ENCODE measurements around the gene ZNF678.
"Not testable (repeated sequence)": the region's sequence is repeated elsewhere in the genome, so short reads cannot be mapped to it uniquely, and the experiment has no call there.

The ZNF678 gene

DNA sequence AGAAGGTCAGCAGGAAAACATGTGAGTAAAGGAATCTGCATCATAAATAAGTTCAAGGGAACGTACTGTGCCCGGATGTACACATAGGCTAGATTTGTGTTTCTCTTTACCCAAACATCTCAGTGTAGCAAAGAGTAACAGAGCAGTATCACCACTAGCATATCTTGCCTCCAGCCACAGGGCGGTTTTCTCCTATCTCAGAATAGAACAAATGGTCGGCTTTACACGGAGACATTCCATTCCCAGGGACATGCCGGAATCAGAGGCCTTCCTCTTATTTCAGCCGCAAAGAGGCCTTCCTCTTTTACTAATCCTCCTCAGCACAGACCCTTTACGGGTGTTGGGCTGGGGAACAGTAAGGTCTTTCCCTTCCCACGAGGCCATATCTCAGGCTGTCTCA is 42.9 kb downstream of the ZNF678 start:
- DNase-seq, result not testable (repeated sequence)

DNA sequence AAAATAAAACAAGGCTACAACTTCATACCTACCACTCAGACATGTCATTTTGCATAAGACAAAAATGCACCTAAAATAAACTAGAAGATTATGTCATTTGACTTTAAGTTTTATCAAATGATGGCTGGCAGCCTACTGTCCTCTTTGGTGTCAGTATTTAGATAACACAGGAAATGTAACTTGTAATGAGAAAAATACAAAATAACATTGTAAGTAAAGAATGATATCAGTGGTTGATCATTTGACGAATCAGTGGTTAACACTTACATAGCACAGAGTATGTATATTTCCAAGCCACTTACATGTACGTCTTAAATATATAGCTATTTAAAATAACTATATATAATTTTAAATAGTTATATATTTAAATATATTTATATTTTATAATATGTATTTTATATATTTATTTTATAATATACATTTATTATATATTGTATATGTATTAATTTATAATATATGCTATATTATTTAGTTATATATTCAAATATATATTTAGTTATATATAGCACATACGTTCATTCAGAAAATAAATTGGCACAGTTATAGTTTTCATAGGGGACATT is 44.1 kb downstream of the ZNF678 start:
- no peak for DNase-seq

DNA sequence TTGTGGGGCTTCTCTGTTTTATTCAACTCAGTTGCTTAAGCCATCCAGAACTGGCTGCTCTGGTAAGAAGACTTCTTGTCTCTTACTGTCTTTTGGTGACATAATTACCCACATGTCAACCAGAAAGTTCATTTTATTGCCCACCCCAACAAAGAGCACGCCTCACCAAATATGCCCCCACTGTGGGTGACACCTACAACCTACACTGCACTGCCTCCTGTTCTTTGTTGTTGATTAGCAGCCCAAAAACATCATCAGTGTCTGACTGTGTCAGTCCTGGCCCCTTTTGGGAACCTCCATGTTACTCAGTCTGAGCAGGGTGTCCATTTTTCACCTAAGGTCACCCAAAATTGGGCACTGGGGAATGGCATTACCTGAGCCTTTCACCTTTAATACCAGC is 49.3 kb downstream of the ZNF678 start:
- DNase-seq, result no peak

DNA sequence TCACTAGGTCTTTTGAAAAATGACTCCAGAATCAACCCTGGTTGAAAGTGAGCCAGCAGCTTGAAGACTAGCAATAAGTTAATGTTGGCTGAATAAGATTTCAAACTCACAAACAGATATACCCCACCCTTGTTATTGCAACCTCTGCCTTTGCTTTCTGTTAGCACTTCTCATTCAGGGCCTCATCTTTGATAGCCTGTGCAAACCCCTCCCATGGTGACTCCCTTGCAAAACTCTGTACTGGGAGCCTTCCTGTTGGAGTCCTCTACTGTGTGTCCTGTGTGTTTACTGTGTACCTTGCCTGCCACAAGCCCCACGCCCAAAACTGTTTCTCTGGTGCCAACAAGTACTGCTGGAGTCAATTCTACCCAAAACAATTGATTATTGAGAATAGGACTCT is 50.2 kb downstream of the ZNF678 start:
- no peak for DNase-seq

DNA sequence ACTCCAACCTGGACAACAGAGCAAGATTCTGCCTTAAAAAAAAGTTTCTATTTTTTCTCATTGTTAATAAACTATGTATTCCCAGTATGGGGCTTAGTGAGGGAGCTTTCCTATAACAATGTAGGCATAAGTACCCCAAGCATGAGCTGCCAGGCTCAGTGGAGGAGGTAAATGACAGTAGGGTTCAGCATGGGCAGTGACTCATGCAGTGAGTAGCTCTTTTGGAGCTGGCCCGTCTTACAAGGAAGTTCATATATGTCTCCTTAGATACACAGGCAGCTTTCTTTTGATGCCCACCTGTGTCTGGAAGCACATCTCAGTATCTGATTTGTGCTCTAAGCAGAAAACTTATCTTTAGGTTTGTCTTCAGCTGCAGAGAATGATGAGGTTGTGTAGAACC is 57.9 kb downstream of the ZNF678 start:
- DNase-seq, result no peak

DNA sequence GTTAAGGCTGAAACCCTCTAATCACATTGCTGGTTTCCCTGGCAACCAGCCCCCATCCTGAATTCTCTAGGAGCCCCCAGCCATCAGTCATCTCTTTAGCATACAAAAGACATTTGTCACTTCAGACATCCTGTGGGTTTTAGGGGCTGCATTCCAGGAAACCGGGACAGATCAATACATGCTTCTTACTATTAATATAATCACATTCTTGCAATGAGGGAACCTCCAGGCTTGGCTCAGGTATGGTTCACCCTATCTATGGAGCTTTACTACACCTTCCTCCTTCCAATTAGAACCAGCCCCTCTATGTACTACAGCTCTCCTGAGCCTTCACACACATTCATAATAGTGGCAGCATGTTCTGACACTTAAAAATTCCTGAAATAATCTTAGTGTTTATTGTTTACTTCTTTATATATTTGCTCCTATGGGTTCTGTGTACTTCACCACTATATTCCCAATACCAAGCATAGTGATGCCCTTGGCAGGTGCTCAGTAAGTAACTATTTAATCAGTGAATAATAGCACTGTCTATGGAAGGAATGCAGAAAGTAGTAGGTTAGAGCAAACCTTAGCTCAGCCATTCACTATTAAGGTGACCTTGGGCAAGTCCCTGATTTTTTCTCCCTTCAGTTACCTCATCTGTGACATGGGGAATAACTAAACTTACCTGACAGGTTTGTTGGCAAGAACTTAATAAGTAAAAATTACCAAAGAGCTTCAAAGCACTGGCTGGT is 59.6 kb downstream of the ZNF678 start:
- no peak for DNase-seq

DNA sequence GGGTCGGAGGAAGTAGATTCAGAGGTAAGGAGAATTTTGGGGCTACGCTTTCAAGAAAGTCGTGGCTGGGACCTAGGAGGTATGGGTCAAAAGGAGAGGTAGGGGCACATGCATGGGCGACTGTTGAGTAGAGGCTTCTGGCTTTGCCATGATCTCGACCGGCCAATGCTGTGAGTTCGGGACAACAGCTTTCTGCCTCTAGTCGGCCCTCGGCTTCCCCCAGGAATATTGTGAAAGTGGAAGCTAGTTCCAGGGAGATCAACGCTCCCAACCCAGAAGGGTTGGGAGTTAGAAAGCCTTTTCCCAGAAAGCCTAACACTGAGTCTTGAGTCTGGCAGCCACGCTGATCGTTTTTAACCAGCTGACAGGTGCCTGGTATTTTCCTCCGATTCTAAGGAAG is 69.0 kb downstream of the ZNF678 start:
- DNase-seq, result no peak

DNA sequence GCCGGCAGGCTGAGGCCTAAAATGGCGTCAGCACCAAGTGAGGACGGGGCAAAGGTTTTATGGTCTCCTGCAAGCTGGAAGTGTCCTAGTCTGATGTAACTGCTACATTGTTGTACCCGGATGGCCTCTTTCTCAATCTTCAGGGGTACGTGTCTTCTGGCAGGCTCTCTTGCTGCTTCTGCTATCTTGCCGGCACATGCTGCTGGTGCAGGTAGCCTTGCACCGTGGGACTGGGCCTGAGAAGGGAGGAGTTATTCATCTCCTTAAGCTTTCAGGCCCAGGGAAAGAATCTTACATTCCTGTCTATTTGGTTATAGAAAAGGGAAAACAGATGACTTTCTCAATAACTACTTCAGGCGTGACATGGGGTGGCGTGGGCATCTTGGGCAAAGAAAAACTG is 72.2 kb downstream of the ZNF678 start:
- DNase-seq, result no peak

DNA sequence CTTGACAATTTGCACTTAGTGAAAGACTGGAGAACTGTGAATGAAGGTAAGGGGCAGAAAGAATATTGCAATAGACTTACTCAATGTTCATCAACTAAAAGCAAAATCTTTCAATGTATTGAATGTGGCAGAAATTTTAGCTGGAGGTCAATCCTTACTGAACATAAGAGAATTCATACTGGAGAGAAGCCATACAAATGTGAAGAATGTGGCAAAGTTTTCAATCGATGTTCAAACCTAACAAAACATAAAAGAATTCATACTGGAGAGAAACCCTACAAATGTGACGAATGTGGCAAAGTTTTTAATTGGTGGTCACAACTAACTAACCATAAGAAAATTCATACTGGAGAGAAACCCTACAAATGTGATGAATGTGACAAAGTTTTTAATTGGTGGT is 91.1 kb downstream of the ZNF678 start:
- no peak for DNase-seq

DNA sequence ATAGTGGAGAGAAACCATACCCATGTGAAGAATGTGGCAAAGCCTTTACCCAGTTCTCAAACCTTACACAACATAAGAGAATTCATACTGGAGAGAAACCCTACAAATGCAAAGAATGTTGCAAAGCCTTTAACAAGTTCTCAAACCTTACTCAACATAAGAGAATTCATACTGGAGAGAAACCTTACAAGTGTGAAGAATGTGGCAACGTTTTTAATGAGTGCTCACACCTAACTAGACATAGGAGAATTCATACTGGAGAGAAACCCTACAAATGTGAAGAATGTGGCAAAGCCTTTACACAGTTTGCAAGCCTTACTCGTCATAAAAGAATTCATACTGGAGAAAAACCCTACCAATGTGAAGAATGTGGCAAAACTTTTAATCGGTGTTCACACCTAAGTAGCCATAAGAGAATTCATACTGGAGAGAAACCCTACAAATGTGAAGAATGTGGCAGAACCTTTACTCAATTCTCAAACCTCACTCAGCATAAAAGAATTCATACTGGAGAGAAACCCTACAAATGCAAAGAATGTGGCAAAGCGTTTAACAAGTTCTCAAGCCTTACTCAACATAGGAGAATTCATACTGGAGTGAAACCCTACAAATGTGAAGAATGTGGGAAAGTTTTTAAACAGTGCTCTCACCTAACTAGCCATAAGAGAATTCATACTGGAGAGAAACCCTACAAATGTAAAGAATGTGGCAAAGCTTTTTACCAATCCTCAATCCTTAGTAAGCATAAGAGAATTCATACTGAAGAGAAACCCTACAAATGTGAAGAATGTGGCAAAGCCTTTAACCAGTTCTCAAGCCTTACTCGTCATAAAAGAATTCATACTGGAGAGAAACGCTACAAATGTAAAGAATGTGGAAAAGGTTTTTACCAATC is 91.7 kb downstream of the ZNF678 start:
- DNase-seq, result no peak

DNA sequence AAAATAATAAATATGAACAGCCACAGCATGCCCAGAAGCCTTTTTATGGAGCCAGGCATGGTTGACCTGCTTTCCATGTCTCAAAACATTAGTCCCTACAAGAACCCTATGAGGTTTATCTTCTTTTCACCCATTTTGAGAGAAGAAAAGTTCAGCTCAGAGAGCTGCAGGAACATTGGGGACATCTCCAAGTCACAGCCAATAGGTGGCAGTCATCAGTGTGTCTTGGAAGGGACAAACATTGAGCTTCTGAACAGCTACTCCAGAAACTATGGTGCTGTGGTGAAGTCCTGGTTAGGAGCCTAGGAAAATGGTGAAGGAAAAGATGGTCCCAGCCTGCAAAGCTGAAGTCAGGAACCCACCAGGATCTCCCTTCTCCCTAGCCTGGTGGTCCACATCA is 98.1 kb downstream of the ZNF678 start:
- no peak for DNase-seq

DNA sequence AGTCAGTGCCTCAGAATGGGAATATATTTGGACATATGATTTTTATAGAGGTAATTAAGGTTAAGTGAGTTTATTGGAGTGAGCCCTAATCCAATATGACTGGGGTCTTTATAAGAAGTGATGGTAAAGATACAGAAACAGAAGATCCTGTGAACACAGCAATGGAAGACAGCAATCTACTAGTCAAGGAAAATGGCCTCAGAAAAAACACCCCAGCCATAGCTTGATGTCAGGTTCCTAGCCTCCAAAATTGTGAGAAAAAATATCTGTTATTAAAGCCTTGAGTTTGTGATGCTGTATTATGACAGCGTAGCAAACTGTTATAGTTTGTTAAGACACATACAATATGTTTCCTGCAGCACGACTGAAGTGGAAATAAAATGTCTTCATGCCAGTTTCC is 99.6 kb downstream of the ZNF678 start:
- no peak for DNase-seq

DNA sequence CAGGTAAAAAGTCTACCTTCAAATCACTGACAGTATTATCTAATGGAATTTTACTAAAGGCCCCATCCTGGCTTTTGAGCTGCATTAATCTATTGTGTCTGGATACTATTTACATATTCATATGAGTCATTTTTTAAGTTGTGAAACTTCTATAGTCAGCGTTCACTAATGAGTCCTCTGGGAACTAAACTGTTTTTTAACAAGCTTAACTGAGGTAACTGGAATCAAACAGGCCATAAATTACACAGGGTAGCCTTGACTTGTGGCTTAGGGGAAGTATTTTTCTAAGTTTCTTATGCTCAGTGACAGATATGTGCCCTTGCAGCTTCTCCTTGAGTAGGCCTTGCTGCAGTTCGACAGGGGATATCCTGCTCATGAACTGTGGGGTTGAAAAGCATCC is 102.9 kb downstream of the ZNF678 start:
- no peak for DNase-seq

DNA sequence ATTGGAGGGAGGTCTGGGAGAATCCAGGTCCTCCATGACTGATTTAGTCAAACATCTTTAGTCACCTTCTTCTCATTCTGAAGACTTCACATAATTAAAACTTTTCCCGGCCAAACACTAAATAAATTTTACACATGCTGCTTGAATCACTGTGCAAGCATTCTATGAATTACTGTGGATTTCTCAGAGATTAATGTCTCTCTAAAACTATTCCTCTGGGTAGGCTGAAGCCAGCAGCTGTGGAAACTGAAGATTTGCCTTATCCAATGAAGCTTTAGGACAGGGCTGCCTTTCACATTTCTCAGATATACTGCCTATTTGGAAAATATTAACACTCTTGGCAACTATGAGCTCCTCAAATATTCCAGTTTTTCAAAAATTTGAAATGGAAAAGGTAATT is 110.1 kb downstream of the ZNF678 start:
- no peak for DNase-seq

DNA sequence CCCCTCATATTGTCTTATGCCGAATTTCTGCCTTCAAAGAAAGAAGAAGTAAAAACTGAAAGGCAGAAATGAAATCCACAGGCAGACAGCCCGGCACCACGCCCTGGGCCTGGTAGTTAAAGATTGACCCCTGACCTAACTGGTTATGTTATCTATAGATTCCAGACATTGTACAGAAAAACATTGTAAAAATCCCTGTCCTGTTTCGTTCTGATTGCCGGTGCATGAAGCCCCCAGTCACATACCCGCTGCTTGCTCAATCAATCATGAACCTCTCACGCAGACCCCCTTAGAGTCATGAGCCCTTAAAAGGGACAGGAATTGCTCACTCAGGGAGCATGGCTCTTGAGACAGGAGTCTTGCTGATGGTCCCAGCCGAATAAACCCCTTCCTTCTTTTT is 122.5 kb downstream of the ZNF678 start:
- no peak for DNase-seq

DNA sequence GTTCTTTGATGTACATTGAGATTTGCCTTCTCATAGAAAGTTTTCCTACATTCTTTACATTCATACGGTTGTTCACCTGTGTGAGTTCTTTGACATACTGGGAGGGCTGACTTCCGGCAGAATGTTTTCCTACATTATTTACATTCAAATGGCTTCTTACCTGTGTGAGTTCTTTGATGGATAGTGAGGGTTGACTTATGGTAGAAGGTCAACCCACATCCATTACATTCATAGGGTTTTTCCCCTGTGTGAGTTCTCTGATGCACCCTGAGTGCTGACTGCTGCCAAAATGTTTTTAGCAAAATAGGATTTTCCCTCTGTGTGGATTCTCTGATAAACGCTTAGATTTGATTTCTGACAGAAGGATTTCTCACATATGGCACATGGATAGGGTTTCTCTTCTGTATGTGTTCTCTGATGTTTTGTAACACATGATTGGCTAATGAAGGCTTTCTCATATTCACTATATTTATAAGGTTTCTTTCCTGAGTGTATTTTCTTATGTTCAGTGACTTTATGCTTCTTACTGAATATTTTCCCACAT is 134.0 kb downstream of the ZNF678 start:
- DNase-seq, result no peak

DNA sequence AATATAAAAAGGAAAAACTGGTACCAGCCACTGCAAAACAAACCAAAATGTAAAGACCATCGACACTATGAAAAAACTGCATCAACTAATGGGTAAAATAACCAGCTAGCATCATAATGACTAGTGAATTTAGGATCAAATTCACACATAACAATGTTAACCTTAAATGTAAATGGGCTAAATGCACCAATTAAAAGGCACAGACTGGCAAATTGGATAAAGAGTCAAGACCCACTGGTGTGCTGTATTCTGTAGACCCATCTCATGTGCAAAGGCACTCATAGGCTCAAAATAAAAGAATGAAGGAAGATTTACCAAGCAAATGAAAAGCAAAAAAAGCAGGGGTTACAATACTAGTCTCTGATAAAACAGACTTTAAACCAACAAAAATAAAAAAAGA is 138.3 kb downstream of the ZNF678 start:
- not testable (repeated sequence) for DNase-seq

DNA sequence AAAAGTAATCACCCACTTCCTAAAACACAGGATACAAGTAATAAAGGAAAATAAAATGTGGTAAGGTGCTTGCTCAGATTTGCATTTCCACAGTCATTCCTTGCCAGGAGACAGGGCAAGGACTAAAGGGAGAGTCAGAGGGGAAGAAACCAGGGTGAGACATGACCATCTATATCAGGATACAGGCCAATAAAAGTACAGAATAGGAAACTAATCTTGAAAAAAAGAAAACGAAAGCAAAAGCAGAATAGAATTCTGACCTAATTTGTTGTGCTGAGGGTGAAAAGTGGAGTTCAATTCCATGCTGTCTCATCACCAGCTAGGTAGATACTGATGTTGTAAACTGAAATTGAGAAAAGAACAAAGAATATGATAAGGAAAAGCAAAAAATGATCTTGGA is 144.5 kb downstream of the ZNF678 start:
- DNase-seq, result no peak

DNA sequence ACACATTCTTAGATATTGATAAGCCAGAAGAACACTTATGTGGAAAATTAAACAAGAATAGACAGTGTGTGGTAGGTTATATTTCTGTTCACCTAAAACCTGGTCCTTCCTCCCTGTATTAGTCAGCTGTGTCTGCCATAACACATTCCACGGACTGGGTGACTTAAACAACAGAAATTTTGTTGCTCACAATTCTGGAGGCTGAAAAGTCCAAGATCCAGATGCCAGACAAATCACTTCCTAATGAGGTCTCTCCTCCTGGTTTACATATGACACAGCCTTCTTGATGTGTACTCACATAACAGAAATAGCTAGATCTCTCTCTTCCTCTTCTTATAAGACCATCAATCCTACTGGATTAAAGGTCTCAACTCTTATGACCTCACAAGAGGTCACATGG is 146.1 kb downstream of the ZNF678 start:
- DNase-seq, result no peak

DNA sequence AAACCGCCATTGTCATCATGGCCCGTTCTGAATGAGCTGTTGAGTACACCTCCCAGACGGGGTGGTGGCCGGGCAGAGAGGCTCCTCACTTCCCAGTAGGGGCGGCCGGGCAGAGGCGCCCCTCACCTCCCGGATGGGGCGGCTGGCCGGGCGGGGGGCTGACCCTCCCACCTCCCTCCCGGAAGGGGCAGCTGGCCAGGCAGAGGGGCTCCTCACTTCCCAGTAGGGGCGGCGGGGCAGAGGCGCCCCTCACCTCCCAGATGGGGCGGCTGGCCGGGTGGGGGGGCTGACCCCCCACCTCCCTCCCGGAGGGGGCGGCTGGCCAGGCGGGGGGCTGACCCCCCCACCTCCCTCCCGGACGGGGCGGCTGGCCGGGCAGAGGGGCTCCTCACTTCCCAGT is 147.1 kb downstream of the ZNF678 start:
- not testable (repeated sequence) for DNase-seq

DNA sequence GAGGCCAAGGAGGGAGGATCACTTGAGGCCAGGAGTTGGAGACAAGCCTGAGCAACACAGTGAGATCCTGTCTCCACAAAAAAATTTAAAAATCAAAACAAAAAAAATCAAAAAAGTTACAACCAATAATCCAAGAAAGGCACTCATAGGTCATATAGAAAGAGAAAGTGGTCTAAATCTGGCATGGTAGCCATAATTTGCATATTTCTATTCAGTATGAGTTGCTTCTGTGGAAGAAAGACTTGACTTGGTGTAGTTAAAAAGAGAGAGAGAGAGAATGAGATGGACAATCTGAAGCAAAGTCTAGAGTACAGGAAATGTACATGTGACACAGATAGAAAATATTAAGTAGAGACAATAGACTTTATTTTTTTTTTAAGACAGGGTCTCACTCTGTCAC is 149.3 kb downstream of the ZNF678 start:
- no peak for DNase-seq

DNA sequence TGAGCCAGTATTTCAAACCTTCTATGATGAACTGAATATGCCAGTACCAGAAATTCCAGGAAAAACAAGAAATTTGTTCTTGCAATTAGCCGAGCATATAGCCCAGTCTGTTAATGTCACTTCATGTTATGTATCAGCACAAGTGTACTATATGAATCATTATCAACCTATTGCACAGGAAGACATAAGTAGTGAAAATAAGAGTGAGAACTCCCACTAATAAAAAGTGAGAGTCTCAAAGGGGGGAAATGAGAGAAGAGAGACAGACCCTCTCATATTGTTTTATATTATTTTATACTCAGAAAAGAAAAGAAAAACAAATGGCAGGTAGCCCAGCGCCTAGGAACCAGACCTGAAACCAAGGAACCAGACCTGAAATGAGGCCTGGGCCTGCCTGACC is 155.6 kb downstream of the ZNF678 start:
- DNase-seq, result no peak

DNA sequence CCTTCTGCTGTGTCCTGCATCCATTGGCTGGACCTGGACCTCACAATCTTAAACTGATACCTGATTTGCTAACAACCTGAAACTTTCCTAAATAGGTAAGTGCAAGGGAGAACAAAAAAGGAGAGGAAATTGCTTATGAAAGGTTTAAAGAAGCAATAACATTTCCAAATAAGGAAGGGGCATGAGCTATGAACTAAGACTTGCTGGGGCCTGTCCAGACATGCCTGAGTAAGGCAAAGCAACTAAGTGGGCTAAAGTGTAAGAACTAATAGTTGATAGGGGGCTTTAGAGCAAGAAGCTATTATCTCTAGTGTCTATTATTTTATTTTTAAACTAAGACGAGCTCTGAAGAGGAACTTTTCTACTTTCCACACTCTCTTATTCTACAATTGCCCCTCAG is 160.1 kb downstream of the ZNF678 start:
- DNase-seq, result no peak

DNA sequence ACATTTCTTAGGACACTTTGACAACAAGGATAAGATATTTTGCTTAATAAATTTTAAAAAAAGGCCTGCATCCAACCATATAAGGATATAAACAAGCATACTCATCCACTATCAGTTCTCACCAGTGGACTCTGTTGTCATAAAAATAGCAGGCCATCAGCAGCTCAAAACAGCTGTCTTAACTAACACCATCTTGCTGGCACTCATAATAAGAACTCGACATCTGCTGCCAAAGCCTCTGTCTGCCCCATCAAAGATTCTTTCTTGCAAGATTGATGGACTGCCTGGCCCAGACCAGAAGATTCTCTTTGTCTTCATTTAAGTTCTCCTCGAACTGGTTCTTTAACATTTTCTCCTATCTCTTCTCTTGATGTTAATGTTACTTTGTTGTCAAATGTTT is 161.7 kb downstream of the ZNF678 start:
- no peak for DNase-seq

All from NCI-H2081 (cell line).